Endothelial cell of hepatic sinusoid (primary cell): ENCODE results near the gene NOX4.
"Not testable (repeated sequence)": the region's sequence is repeated elsewhere in the genome, so short reads cannot be mapped to it uniquely, and the experiment has no call there.

Experiments used
- in situ Hi-C: cut with HindIII; loops from 2 replicates; pipeline ENCODE4 v1.10.0; 2017; ENCODE audit warnings: low sequenced_read_pairs

Gene NOX4

GRCh38 chr11:89382986-89383385 lies 108.2 kb downstream of the NOX4 start:
- in situ Hi-C loops: not testable (repeated sequence)

- in situ Hi-C loops: no loop called here
These were observed 110.1 kb downstream of the NOX4 start for GRCh38 chr11:89381094-89381493.

- in situ Hi-C loops: not testable (repeated sequence)
These were observed 111.0 kb downstream of the NOX4 start for GRCh38 chr11:89379976-89380771.

GRCh38 chr11:89378986-89379385 lies 112.2 kb downstream of the NOX4 start:
- in situ Hi-C loops: not testable (repeated sequence)

- in situ Hi-C loops: not testable (repeated sequence)
These were observed 121.8 kb downstream of the NOX4 start for GRCh38 chr11:89369356-89369755.

- in situ Hi-C loops: not testable (repeated sequence)
These were observed 126.3 kb downstream of the NOX4 start for GRCh38 chr11:89364856-89365255.

- in situ Hi-C loops: no loop called here
These were observed 129.4 kb downstream of the NOX4 start for GRCh38 chr11:89361734-89362133.

- in situ Hi-C loops: not testable (repeated sequence)
These were observed 132.0 kb downstream of the NOX4 start for GRCh38 chr11:89359208-89359607.

GRCh38 chr11:89358761-89359160 lies 132.4 kb downstream of the NOX4 start:
- in situ Hi-C loops: no loop called here

GRCh38 chr11:89355646-89356045 lies 135.5 kb downstream of the NOX4 start:
- in situ Hi-C loops: no loop called here

GRCh38 chr11:89354513-89354912 lies 136.7 kb downstream of the NOX4 start:
- in situ Hi-C loops: not testable (repeated sequence)

GRCh38 chr11:89347071-89347470 lies 144.1 kb downstream of the NOX4 start:
- in situ Hi-C loops: no loop called here

- in situ Hi-C loops: no loop called here
These were observed 144.6 kb downstream of the NOX4 start for GRCh38 chr11:89346601-89347000.

GRCh38 chr11:89342880-89343572 lies 148.1 kb downstream of the NOX4 start:
- in situ Hi-C loops: not testable (repeated sequence)

- in situ Hi-C loops: not testable (repeated sequence)
These were observed 150.7 kb downstream of the NOX4 start for GRCh38 chr11:89340450-89340849.

- in situ Hi-C loops: not testable (repeated sequence)
These were observed 153.1 kb downstream of the NOX4 start for GRCh38 chr11:89338073-89338472.

- in situ Hi-C loops: not testable (repeated sequence)
These were observed 154.0 kb downstream of the NOX4 start for GRCh38 chr11:89337100-89337650.

GRCh38 chr11:89333704-89334103 lies 157.5 kb downstream of the NOX4 start:
- in situ Hi-C loops: not testable (repeated sequence)

GRCh38 chr11:89331940-89332339 lies 159.2 kb downstream of the NOX4 start:
- in situ Hi-C loops: not testable (repeated sequence)

GRCh38 chr11:89327885-89328284 lies 163.3 kb downstream of the NOX4 start:
- in situ Hi-C loops: no loop called here

GRCh38 chr11:89321401-89321800 lies 169.8 kb downstream of the NOX4 start:
- in situ Hi-C loops: no loop called here

GRCh38 chr11:89310607-89311006 lies 180.6 kb downstream of the NOX4 start:
- in situ Hi-C loops: not testable (repeated sequence)
